Activated CD4-positive, alpha-beta T cell treated with anti-CD3 and anti-CD28 coated beads, Interleukin-2, amount 10 ng/mL, durations not matched to agents 7 days and 5 days (primary cell): ENCODE data around the gene PLEKHM3. TPM values are rescaled to one million over a fixed set of nuclear protein-coding genes. Genes with fewer than 3 reads are reported as not detected.
"Not testable (repeated sequence)": the region's sequence is repeated elsewhere in the genome, so short reads cannot be mapped to it uniquely, and the experiment has no call there.

Source experiments
- CTCF ChIA-PET: fragments of 350-600 bp; sonication (Branson Sonifier 250); formaldehyde crosslinking; loops from one replicate; lab custom pipeline; 2021; ENCODE audit warnings: antibody characterized with exemption; lab: Charles Lee
- POLR2A ChIA-PET: fragments of 350-600 bp; sonication (Branson Sonifier 250); formaldehyde crosslinking; loops from one replicate; lab custom pipeline; 2021; ENCODE audit warnings: antibody characterized with exemption; lab: Charles Lee
- DNase-seq: peaks from one replicate; pipeline ENCODE4 v3.0.0-alpha.2; 2020
- H3K27ac Mint-ChIP-seq: one replicate; pipeline ENCODE4 v1.8.0; 2021; ENCODE audit warnings: mild to moderate bottlenecking, moderate library complexity, mixed read lengths
- H3K27me3 Mint-ChIP-seq: one replicate; pipeline ENCODE4 v1.8.0; 2021; ENCODE audit warnings: mixed read lengths
- H3K36me3 Mint-ChIP-seq: one replicate; pipeline ENCODE4 v1.8.0; 2021; ENCODE audit warnings: low read depth, mixed read lengths
- H3K4me1 Mint-ChIP-seq: one replicate; pipeline ENCODE4 v1.8.0; 2021; ENCODE audit warnings: mixed read lengths
- H3K4me3 Mint-ChIP-seq: one replicate; pipeline ENCODE4 v1.8.0; 2021; ENCODE audit warnings: mild to moderate bottlenecking, moderate library complexity, mixed read lengths
- H3K9me3 Mint-ChIP-seq: one replicate; pipeline ENCODE4 v1.8.0; 2021; ENCODE audit warnings: mixed read lengths
- total RNA-seq, 2 experiments: library from RNA; stranded (reverse); gene quantifications; one replicate each; pipeline ENCODE4 v1.2.3, GENCODE V29; 2021

The PLEKHM3 gene
- total RNA-seq, 2 experiments from 2014 or later, result 6.7 to 7.7 TPM

GRCh38 chr2:207920321-207920720, 105.0 kb downstream of the PLEKHM3 start:
- DNase-seq, result no peak
- no peak overlapping the region for H3K27ac Mint-ChIP-seq
- POLR2A ChIA-PET, result no interaction called here

GRCh38 chr2:207919164-207919919, 106.0 kb downstream of the PLEKHM3 start:
- DNase-seq, result no peak
- POLR2A ChIA-PET, result no interaction called here
- no peak overlapping the region for H3K4me3 Mint-ChIP-seq
- H3K4me1 Mint-ChIP-seq, result no peaks in the 10 kb centered on the region
- CTCF ChIA-PET, result interaction anchor here (1.2 kb wide), 2 partner anchors 10 to 19 kb away, joined by 3 to 4 read pairs; no protein-coding TSS in a partner anchor
- H3K27me3 Mint-ChIP-seq, result no peaks in the 10 kb centered on the region
- H3K27ac Mint-ChIP-seq, result no peak overlapping the region
- H3K9me3 Mint-ChIP-seq, result no peaks in the 10 kb centered on the region
- H3K36me3 Mint-ChIP-seq, result no peaks in the 10 kb centered on the region

More at GRCh38 chr2:207920321-207920720, 105.0 kb downstream of the PLEKHM3 start:
- CTCF ChIA-PET, result interaction anchor here (0.6 to 1.2 kb wide), 3 partner anchors 9 to 977 kb away, joined by 3 read pairs; no protein-coding TSS in a partner anchor
- Mint-ChIP-seq H3K36me3 (no peaks in the 10 kb centered on the region), H3K27me3 (no peaks in the 10 kb centered on the region), H3K4me3 (no peak overlapping the region), H3K4me1 (no peaks in the 10 kb centered on the region), H3K9me3 (no peaks in the 10 kb centered on the region)

- no peaks in the 10 kb centered on the region for H3K4me1 Mint-ChIP-seq
- H3K27ac Mint-ChIP-seq, result no peak overlapping the region
- no peaks in the 10 kb centered on the region for H3K36me3 Mint-ChIP-seq
- DNase-seq, result no peak
- ChIA-PET CTCF (no interaction called here), POLR2A (no interaction called here)
- peaks cover 2% of the 10 kb centered on the region for H3K9me3 Mint-ChIP-seq
- no peaks in the 10 kb centered on the region for H3K27me3 Mint-ChIP-seq
- H3K4me3 Mint-ChIP-seq, result no peak overlapping the region
Measured at GRCh38 chr2:207914716-207915115, 110.6 kb downstream of the PLEKHM3 start.

- no peaks in the 10 kb centered on the region for H3K36me3 Mint-ChIP-seq
- peaks cover 2% of the 10 kb centered on the region for H3K9me3 Mint-ChIP-seq
- H3K27ac Mint-ChIP-seq, result no peak overlapping the region
- no peaks in the 10 kb centered on the region for H3K27me3 Mint-ChIP-seq
- CTCF ChIA-PET, result no interaction called here
- H3K4me3 Mint-ChIP-seq, result no peak overlapping the region
- H3K4me1 Mint-ChIP-seq, result no peaks in the 10 kb centered on the region
- no peak for DNase-seq
- POLR2A ChIA-PET, result interaction anchor here (0.7 kb wide), 1 partner anchor 8 kb away, joined by 3 read pairs; no protein-coding TSS in a partner anchor
Measured at GRCh38 chr2:207913772-207914358, 111.5 kb downstream of the PLEKHM3 start.

GRCh38 chr2:207911856-207912255, 113.5 kb downstream of the PLEKHM3 start:
- Mint-ChIP-seq H3K36me3 (no peaks in the 10 kb centered on the region), H3K9me3 (peaks cover 2% of the 10 kb centered on the region), H3K27me3 (no peaks in the 10 kb centered on the region), H3K27ac (no peak overlapping the region), H3K4me1 (no peaks in the 10 kb centered on the region), H3K4me3 (no peak overlapping the region)
- ChIA-PET POLR2A (no interaction called here), CTCF (interaction anchor here (1.2 kb wide), 1 partner anchor 13 kb away, joined by 3 read pairs; no protein-coding TSS in a partner anchor)
- no peak for DNase-seq

GRCh38 chr2:207911215-207911614, 114.1 kb downstream of the PLEKHM3 start:
- Mint-ChIP-seq H3K9me3 (peaks cover 2% of the 10 kb centered on the region), H3K27me3 (no peaks in the 10 kb centered on the region), H3K27ac (no peak overlapping the region), H3K36me3 (no peaks in the 10 kb centered on the region), H3K4me1 (no peaks in the 10 kb centered on the region), H3K4me3 (no peak overlapping the region)
- POLR2A ChIA-PET, result no interaction called here
- CTCF ChIA-PET, result interaction anchor here (1.0 kb wide), 1 partner anchor 13 kb away, joined by 3 read pairs; no protein-coding TSS in a partner anchor
- DNase-seq, result no peak

- H3K4me1 Mint-ChIP-seq, H3K27me3 Mint-ChIP-seq, H3K27ac Mint-ChIP-seq, DNase-seq, POLR2A ChIA-PET, CTCF ChIA-PET, H3K9me3 Mint-ChIP-seq, H3K4me3 Mint-ChIP-seq, H3K36me3 Mint-ChIP-seq: not testable (repeated sequence)
Measured at GRCh38 chr2:207906495-207906894, 118.8 kb downstream of the PLEKHM3 start.

- Mint-ChIP-seq H3K27me3 (no peaks in the 10 kb centered on the region), H3K4me1 (no peaks in the 10 kb centered on the region), H3K4me3 (no peak overlapping the region)
Measured at GRCh38 chr2:207905546-207905945, 119.8 kb downstream of the PLEKHM3 start.

GRCh38 chr2:207903236-207903635, 122.1 kb downstream of the PLEKHM3 start:
- Mint-ChIP-seq H3K4me3 (no peak overlapping the region), H3K9me3 (no peaks in the 10 kb centered on the region), H3K36me3 (no peaks in the 10 kb centered on the region), H3K27ac (no peak overlapping the region), H3K27me3 (no peaks in the 10 kb centered on the region), H3K4me1 (no peaks in the 10 kb centered on the region)
- CTCF ChIA-PET, result no interaction called here
- DNase-seq, result no peak
- POLR2A ChIA-PET, result no interaction called here

More at GRCh38 chr2:207905546-207905945, 119.8 kb downstream of the PLEKHM3 start:
- CTCF ChIA-PET, result interaction anchor here (0.6 to 0.7 kb wide), 2 partner anchors 170 to 238 kb away, joined by 4 read pairs; no protein-coding TSS in a partner anchor
- Mint-ChIP-seq H3K36me3 (no peaks in the 10 kb centered on the region), H3K27ac (no peak overlapping the region), H3K9me3 (no peaks in the 10 kb centered on the region)
- no peak for DNase-seq
- POLR2A ChIA-PET, result interaction anchor here (0.6 kb wide), 1 partner anchor 8 kb away, joined by 3 read pairs; no protein-coding TSS in a partner anchor

GRCh38 chr2:207902821-207903220, 122.5 kb downstream of the PLEKHM3 start:
- H3K27me3 Mint-ChIP-seq, result no peaks in the 10 kb centered on the region
- no peak overlapping the region for H3K27ac Mint-ChIP-seq
- no peaks in the 10 kb centered on the region for H3K36me3 Mint-ChIP-seq
- no peak overlapping the region for H3K4me3 Mint-ChIP-seq
- DNase-seq, result no peak
- ChIA-PET POLR2A (no interaction called here), CTCF (no interaction called here)
- no peaks in the 10 kb centered on the region for H3K4me1 Mint-ChIP-seq
- no peaks in the 10 kb centered on the region for H3K9me3 Mint-ChIP-seq

GRCh38 chr2:207901829-207902228, 123.5 kb downstream of the PLEKHM3 start:
- H3K27me3 Mint-ChIP-seq, result no peaks in the 10 kb centered on the region
- CTCF ChIA-PET, result interaction anchor here (0.6 to 0.9 kb wide), 2 partner anchors 40 to 79 kb away, joined by 3 to 4 read pairs; no protein-coding TSS in a partner anchor
- no peak overlapping the region for H3K4me3 Mint-ChIP-seq
- no peaks in the 10 kb centered on the region for H3K4me1 Mint-ChIP-seq
- no peak overlapping the region for H3K27ac Mint-ChIP-seq
- no peaks in the 10 kb centered on the region for H3K9me3 Mint-ChIP-seq
- DNase-seq, result no peak
- H3K36me3 Mint-ChIP-seq, result no peaks in the 10 kb centered on the region
- POLR2A ChIA-PET, result no interaction called here

- Mint-ChIP-seq H3K36me3 (no peaks in the 10 kb centered on the region), H3K27me3 (no peaks in the 10 kb centered on the region), H3K4me1 (no peaks in the 10 kb centered on the region), H3K27ac (no peak overlapping the region), H3K4me3 (no peak overlapping the region), H3K9me3 (no peaks in the 10 kb centered on the region)
- ChIA-PET POLR2A (no interaction called here), CTCF (interaction anchor here (0.5 to 1.7 kb wide), 3 partner anchors 18 to 71 kb away, joined by 3 to 4 read pairs (median 4); no protein-coding TSS in a partner anchor)
- no peak for DNase-seq
Measured at GRCh38 chr2:207901401-207901800, 123.9 kb downstream of the PLEKHM3 start.

- Mint-ChIP-seq H3K4me1 (no peaks in the 10 kb centered on the region), H3K9me3 (no peaks in the 10 kb centered on the region), H3K27me3 (no peaks in the 10 kb centered on the region), H3K27ac (no peak overlapping the region), H3K4me3 (no peak overlapping the region), H3K36me3 (no peaks in the 10 kb centered on the region)
- DNase-seq, result no peak
- CTCF ChIA-PET, result interaction anchor here (1.7 kb wide), 1 partner anchor 10 kb away, joined by 5 read pairs; no protein-coding TSS in a partner anchor
- POLR2A ChIA-PET, result no interaction called here
Measured at GRCh38 chr2:207898354-207898695, 127.0 kb downstream of the PLEKHM3 start.
